ENCODE results near the gene S1PR5. TPM values are rescaled to one million over a fixed set of nuclear protein-coding genes. Genes with fewer than 3 reads are reported as not detected.
A peak's percentile ranks its signal among the peaks of the same experiment; 100 is the strongest.

The S1PR5 gene
- total RNA-seq, 2 experiments from 2014 or later, result 0.55 to 0.92 TPM

DNA sequence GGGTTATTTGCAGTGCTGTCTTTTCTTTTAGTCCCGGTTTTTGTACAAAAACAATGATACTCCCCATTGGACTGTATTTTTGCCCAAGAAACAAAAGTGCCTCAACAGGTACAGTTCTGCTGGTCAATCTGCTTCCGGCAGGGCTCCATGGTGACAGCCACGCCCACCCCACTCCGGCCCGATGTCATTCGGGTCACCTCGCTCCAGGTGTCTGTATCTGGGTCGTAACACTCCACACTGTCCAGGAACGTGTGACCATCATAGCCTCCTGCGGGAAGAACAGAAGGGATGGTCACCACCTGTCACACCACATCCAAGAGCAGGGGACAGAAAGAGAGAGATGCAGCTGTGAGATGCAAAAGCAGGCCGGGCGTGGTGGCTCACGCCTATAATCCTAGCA is 30.7 kb downstream of the S1PR5 start:
- H3K4me1 Mint-ChIP-seq (ENCODE audit: low read depth), result peaks cover 8% of the 10 kb centered on the region
- H3K9me3 ChIP-seq (ENCODE audit: control insufficient read depth in 1 of 2, insufficient read depth in 1 of 2, low read length in 2 of 2), result no peaks in the 10 kb centered on the region
- H3K27me3 Mint-ChIP-seq, result no peaks in the 10 kb centered on the region
- intact Hi-C loops (cut with DNase I, micrococcal nuclease), result no loop called here
- ATAC-seq (ENCODE audit: poor library complexity) (no peak), DNase-seq (no peak)
- H3K27ac ChIP-seq (ENCODE audit: low read depth in 1 of 2, low read length in 2 of 2), result no peak overlapping the region
- TF ChIP-seq, protein P1, sequence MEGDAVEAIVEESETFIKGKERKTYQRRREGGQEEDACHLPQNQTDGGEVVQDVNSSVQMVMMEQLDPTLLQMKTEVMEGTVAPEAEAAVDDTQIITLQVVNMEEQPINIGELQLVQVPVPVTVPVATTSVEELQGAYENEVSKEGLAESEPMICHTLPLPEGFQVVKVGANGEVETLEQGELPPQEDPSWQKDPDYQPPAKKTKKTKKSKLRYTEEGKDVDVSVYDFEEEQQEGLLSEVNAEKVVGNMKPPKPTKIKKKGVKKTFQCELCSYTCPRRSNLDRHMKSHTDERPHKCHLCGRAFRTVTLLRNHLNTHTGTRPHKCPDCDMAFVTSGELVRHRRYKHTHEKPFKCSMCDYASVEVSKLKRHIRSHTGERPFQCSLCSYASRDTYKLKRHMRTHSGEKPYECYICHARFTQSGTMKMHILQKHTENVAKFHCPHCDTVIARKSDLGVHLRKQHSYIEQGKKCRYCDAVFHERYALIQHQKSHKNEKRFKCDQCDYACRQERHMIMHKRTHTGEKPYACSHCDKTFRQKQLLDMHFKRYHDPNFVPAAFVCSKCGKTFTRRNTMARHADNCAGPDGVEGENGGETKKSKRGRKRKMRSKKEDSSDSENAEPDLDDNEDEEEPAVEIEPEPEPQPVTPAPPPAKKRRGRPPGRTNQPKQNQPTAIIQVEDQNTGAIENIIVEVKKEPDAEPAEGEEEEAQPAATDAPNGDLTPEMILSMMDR (IDR thresholded peaks at IDR 0.05), result no peak
- peaks cover 47% of the 10 kb centered on the region for H3K36me3 ChIP-seq (ENCODE audit: insufficient read depth, low read length)
- no peak overlapping the region for H3K4me3 ChIP-seq (ENCODE audit: low read length)
- CTCF ChIA-PET, result interaction anchor here (1.3 kb wide), 1 partner anchor 19 kb away, joined by 4 read pairs; no protein-coding TSS in a partner anchor
- H3K9me3 Mint-ChIP-seq, result no peaks in the 10 kb centered on the region
- no peaks in the 10 kb centered on the region for H3K4me1 ChIP-seq (ENCODE audit: insufficient read depth, low read length)
- no peaks in the 10 kb centered on the region for H3K27me3 ChIP-seq (ENCODE audit: control insufficient read depth in 1 of 2, insufficient read depth in 2 of 2, low read length in 2 of 2)
- no peak overlapping the region for H3K27ac Mint-ChIP-seq
- POLR2A ChIA-PET, result no interaction called here
- no peak overlapping the region for H3K4me3 Mint-ChIP-seq
- peaks cover 41% of the 10 kb centered on the region for H3K36me3 Mint-ChIP-seq (ENCODE audit: low read depth)

DNA sequence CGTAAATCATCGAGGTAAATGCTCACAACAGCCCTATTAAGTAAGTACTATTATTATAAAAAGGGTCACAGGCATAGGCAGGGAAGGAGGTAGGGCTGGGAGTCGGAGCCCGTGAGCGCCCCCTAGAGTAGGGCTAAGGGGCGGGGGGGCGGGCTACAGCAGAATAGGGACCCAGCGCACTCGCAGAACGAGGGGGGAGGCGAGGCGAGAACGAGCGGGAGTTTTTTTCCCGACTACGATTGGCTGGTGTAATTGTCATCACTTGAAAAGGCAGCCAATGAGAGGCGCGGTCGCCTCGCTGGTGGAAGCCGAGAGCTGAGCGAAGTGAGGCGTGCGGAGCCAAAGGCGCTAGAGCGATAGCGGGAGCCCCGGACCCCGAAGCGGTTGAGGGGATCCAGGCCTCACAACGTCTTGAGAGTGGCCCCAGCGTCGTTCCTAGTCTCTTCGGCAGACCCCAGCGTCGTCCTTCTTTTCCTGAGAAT is 38.3 kb downstream of the S1PR5 start:
- H3K9me3 Mint-ChIP-seq, result no peaks in the 10 kb centered on the region
- H3K4me3 Mint-ChIP-seq, result peak overlapping the region; percentile 83
- peak overlapping the region; percentile 40 for H3K4me3 ChIP-seq (ENCODE audit: low read length)
- DNase-seq (peak; percentile 79 to 96 (median 88)), ATAC-seq (ENCODE audit: poor library complexity) (peak; percentile 99)
- peaks cover 17% of the 10 kb centered on the region for H3K4me1 ChIP-seq (ENCODE audit: insufficient read depth, low read length)
- intact Hi-C loops (cut with DNase I, micrococcal nuclease), result loop anchor here (2.0 to 5.0 kb wide), 3 partner anchors 16 to 74 kb away; no protein-coding TSS in a partner anchor
- H3K27me3 ChIP-seq (ENCODE audit: control insufficient read depth in 1 of 2, insufficient read depth in 2 of 2, low read length in 2 of 2), result no peaks in the 10 kb centered on the region
- no peaks in the 10 kb centered on the region for H3K27me3 Mint-ChIP-seq
- H3K27ac ChIP-seq (ENCODE audit: low read depth in 1 of 2, low read length in 2 of 2), result peak overlapping the region in 1 of 2 donors; percentile 21
- no peaks in the 10 kb centered on the region for H3K36me3 ChIP-seq (ENCODE audit: insufficient read depth, low read length)
- POLR2A ChIA-PET, result interaction anchor here (0.6 to 1.3 kb wide), 4 partner anchors 75 to 159 kb away, joined by 3 to 5 read pairs (median 3); no protein-coding TSS in a partner anchor
- no peaks in the 10 kb centered on the region for H3K36me3 Mint-ChIP-seq (ENCODE audit: low read depth)
- H3K27ac Mint-ChIP-seq, result peak overlapping the region; percentile 89
- CTCF ChIA-PET, result interaction anchor here (0.6 to 1.6 kb wide), 9 partner anchors 8 to 385 kb away, joined by 3 to 8 read pairs (median 4); no protein-coding TSS in a partner anchor
- H3K9me3 ChIP-seq (ENCODE audit: control insufficient read depth in 1 of 2, insufficient read depth in 1 of 2, low read length in 2 of 2), result no peaks in the 10 kb centered on the region
- TF ChIP-seq, protein P1 (IDR thresholded peaks at IDR 0.05), result peak; percentile 93
- peaks cover 9% of the 10 kb centered on the region for H3K4me1 Mint-ChIP-seq (ENCODE audit: low read depth)

DNA sequence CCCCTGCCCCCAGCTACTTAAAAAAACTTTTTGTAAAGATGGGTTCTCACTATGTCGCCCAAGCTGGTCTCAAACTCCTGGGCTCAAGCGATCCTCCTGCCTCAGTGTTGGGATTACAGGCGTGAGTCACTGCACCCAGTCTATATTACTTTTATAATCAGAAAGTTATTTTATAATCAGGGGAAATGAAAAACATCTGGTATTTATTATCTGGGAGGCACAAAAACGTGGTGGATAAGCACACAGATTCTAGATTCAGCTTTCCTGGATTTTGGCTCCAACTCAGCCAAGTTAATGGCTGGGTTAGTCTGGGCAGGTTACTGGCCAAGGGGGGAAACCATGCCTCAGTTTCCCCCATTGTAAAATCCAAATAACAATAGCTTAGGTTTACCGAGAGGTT is 38.8 kb downstream of the S1PR5 start:
- Mint-ChIP-seq H3K27ac (peak overlapping the region; percentile 89), H3K9me3 (no peaks in the 10 kb centered on the region), H3K4me3 (peak overlapping the region; percentile 83), H3K27me3 (no peaks in the 10 kb centered on the region), H3K36me3 (ENCODE audit: low read depth) (no peaks in the 10 kb centered on the region), H3K4me1 (ENCODE audit: low read depth) (peaks cover 9% of the 10 kb centered on the region)
- POLR2A ChIA-PET, result interaction anchor here (1.3 kb wide), 1 partner anchor 89 kb away, joined by 5 read pairs; no protein-coding TSS in a partner anchor
- CTCF ChIA-PET, result interaction anchor here (0.6 to 1.6 kb wide), 7 partner anchors 23 to 386 kb away, joined by 3 to 8 read pairs (median 5); no protein-coding TSS in a partner anchor
- intact Hi-C loops (cut with DNase I, micrococcal nuclease), result loop anchor here (2.0 to 5.0 kb wide), 3 partner anchors 16 to 74 kb away; no protein-coding TSS in a partner anchor
- H3K36me3 ChIP-seq (ENCODE audit: insufficient read depth, low read length), result no peaks in the 10 kb centered on the region
- H3K4me1 ChIP-seq (ENCODE audit: insufficient read depth, low read length), result peaks cover 17% of the 10 kb centered on the region
- DNase-seq (no peak), ATAC-seq (ENCODE audit: poor library complexity) (no peak)
- no peak overlapping the region for H3K27ac ChIP-seq (ENCODE audit: low read depth in 1 of 2, low read length in 2 of 2)
- no peaks in the 10 kb centered on the region for H3K9me3 ChIP-seq (ENCODE audit: control insufficient read depth in 1 of 2, insufficient read depth in 1 of 2, low read length in 2 of 2)
- no peaks in the 10 kb centered on the region for H3K27me3 ChIP-seq (ENCODE audit: control insufficient read depth in 1 of 2, insufficient read depth in 2 of 2, low read length in 2 of 2)
- TF ChIP-seq, protein P1 (IDR thresholded peaks at IDR 0.05), result no peak
- peak overlapping the region; percentile 38 for H3K4me3 ChIP-seq (ENCODE audit: low read length)

All from CD4-positive, alpha-beta T cell (primary cell).